ENCODE data around the gene HOXC9. TPM values are rescaled to one million over a fixed set of nuclear protein-coding genes. Genes with fewer than 3 reads are reported as not detected.
A peak's percentile ranks its signal among the peaks of the same experiment; 100 is the strongest.

Gene HOXC9
- total RNA-seq, 2 experiments from 2014 or later = not detected

DNA sequence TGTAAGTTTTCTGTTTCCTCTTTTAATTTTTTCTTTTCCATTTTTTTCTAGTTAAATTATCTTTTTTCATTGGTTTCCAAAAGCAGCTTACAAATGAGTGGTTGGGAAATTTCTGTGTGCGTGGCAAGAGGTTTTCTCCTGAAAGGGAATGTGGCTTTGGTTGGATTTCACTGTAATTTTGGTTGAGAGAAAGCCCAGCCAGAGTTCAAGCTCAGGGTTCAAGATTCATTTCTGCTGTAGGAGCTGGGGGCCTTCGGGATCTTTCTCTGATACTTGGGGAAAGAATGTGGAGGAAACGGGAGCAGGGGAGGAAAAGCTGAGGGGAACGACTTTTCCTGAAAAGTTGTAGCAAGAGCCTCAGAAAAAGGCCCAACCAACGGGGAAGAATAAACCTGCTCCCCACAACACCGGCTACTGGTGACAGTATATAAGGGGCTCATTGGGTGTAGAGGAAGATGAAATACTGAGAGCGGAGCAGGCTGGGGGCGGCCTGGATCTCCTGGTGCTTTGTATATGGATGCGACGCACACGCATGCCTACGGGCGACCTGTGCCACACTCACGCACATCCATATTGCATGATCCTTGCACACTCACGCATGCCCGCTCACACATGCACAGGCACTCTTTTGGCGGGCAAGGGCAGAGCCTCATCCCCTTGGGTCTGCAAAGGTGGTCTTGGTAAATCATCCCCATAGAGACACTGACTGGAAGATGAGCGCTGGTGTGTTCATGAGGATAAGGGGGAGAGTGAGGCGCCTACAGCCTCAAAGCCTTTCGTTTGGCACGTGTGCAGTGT is 13.1 kb upstream of the HOXC9 start:
- H3K4me1 Mint-ChIP-seq (ENCODE audit: low read depth) = peaks cover 33% of the 10 kb centered on the region
- no peaks in the 10 kb centered on the region for H3K36me3 Mint-ChIP-seq (ENCODE audit: low read depth)
- CTCF ChIA-PET = interaction anchor here (0.7 to 4.9 kb wide), 6 partner anchors 11 to 273 kb away, joined by 3 to 38 read pairs (median 4); partner anchors contain the start of gene HOXC8
- no peak overlapping the region for H3K4me3 Mint-ChIP-seq
- intact Hi-C loops (cut with micrococcal nuclease) = loop anchor here (5.0 kb wide), 3 partner anchors 35 to 295 kb away; partner anchors contain the start of genes CBX5, HNRNPA1 and HOXC12
- no peak for DNase-seq
- H3K9me3 Mint-ChIP-seq = no peaks in the 10 kb centered on the region
- no peak overlapping the region for H3K27ac Mint-ChIP-seq
- peaks cover 89% of the 10 kb centered on the region for H3K27me3 Mint-ChIP-seq (ENCODE audit: low read depth)

DNA sequence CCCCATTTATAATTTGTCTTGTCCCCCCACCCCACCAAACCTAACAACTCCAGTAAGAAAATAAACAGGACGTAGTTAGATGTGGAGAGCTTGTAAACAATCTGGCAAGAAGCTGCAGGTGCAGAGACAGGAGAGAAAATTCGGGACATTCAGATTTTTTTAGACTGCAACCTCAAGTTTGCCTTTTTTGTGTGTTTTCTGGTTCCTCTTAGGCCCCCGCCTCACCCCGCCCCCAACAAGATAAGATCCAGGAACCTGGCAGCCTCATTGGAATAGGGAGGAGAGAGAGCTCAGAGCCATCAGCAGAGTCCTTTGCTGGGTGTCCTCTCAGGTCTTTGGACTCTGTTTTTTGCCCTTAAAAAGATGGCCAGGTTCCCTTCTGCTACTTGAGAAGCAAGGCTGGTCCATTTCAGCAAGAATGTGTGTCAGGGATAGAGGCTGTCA is 12.2 kb upstream of the HOXC9 start:
- Mint-ChIP-seq H3K27me3 (ENCODE audit: low read depth) (peaks cover 88% of the 10 kb centered on the region), H3K4me1 (ENCODE audit: low read depth) (peaks cover 33% of the 10 kb centered on the region), H3K36me3 (ENCODE audit: low read depth) (no peaks in the 10 kb centered on the region), H3K9me3 (no peaks in the 10 kb centered on the region), H3K4me3 (no peak overlapping the region), H3K27ac (no peak overlapping the region)
- no peak for DNase-seq
- CTCF ChIA-PET = interaction anchor here (1.2 to 4.9 kb wide), 9 partner anchors 10 to 221 kb away, joined by 4 to 38 read pairs (median 4); partner anchors contain the start of genes HOXC5 and HOXC8
- intact Hi-C loops (cut with micrococcal nuclease) = loop anchor here (5.0 kb wide), 3 partner anchors 36 to 294 kb away; partner anchors contain the start of genes CBX5, HNRNPA1 and HOXC12

DNA sequence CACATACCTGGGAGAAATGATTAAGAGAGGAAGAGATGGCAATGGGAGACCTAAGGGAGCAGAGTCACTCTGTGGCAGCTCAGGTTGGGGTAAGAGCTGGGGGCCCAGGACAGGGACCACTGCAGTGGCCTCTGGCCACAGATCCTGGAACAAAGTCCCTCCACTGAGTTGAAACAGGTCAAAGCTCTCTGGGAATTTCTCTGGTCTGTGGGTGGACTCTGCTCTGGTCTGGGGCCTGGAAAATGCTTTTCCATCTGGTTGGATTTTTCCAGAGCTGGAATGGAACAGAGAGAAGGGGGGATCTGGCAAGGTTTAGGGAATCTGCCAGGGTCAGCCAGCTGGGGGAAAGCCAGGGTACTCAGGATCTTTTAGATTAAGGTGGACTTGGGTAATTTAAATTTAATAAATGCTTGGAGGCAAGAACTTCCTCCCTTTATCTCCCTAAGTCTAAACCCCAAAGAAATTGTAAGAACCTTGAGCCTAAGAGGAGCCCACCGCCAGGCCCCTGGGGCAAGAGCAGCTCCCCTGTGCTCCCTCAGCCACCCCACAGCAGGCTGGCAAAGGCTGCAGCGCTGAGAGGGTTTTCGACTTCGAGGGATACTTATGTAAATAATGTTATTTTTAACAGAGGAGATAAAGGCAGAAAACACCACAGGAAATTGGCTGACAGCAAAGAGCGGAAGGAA is 11.3 kb upstream of the HOXC9 start:
- Mint-ChIP-seq H3K9me3 (no peaks in the 10 kb centered on the region), H3K27ac (no peak overlapping the region), H3K36me3 (ENCODE audit: low read depth) (no peaks in the 10 kb centered on the region), H3K4me1 (ENCODE audit: low read depth) (peaks cover 33% of the 10 kb centered on the region), H3K4me3 (no peak overlapping the region), H3K27me3 (ENCODE audit: low read depth) (peaks cover 88% of the 10 kb centered on the region)
- DNase-seq = no peak
- CTCF ChIA-PET = interaction anchor here (0.9 to 4.9 kb wide), 8 partner anchors 17 to 220 kb away, joined by 3 to 38 read pairs (median 4); partner anchors contain the start of genes HOXC5 and HOXC8
- intact Hi-C loops (cut with micrococcal nuclease) = loop anchor here (5.0 kb wide), 3 partner anchors 36 to 294 kb away; partner anchors contain the start of genes CBX5, HNRNPA1 and HOXC12

DNA sequence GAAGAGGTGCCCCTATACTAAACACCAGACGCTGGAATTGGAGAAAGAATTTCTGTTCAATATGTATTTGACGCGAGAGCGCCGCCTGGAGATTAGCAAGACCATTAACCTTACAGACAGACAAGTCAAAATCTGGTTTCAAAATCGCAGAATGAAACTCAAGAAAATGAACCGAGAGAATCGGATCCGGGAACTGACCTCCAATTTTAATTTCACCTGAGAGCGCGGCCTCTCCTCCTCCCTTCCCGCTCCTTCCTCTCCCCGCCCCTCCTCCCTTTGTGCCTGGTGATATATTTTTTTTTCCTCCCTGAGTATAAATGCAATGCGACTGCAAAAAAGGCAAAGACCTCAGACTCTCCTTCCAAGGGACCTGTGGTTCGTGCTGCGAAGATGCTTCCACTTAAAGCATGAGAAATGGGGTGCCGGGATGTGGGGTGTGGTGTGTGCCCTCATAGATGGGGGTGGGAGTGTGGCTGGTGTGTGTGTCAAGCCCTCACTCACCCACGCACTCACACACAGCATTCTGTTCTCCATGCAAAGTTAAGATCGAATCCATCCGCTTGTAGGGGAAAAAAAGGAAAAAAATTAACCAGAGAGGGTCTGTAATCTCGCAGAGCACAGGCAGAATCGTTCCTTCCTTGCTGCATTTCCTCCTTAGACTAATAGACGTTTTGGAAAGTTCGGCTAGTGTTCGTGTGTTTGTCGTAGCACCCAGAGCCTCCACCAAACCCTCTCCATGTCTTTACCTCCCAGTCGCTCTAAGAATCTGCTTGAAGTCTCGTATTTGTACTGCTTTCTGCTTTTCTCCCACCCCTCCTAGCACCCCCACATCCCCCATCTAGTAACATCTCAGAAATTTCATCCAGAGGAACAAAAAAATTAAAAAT is 10.5 kb upstream of the HOXC9 start:
- H3K4me1 Mint-ChIP-seq (ENCODE audit: low read depth) = peaks cover 38% of the 10 kb centered on the region
- peaks cover 2% of the 10 kb centered on the region for H3K36me3 Mint-ChIP-seq (ENCODE audit: low read depth)
- DNase-seq = peak; percentile 66
- CTCF ChIA-PET = interaction anchor here (1.7 to 4.9 kb wide), 3 partner anchors 17 to 216 kb away, joined by 4 to 38 read pairs (median 4); partner anchors contain the start of gene HOXC8
- no peaks in the 10 kb centered on the region for H3K9me3 Mint-ChIP-seq
- peaks cover 91% of the 10 kb centered on the region for H3K27me3 Mint-ChIP-seq (ENCODE audit: low read depth)
- intact Hi-C loops (cut with micrococcal nuclease) = loop anchor here (5.0 kb wide), 3 partner anchors 37 to 293 kb away; partner anchors contain the start of genes CBX5, HNRNPA1 and HOXC12
- peak overlapping the region; percentile 19 for H3K27ac Mint-ChIP-seq
- no peak overlapping the region for H3K4me3 Mint-ChIP-seq

DNA sequence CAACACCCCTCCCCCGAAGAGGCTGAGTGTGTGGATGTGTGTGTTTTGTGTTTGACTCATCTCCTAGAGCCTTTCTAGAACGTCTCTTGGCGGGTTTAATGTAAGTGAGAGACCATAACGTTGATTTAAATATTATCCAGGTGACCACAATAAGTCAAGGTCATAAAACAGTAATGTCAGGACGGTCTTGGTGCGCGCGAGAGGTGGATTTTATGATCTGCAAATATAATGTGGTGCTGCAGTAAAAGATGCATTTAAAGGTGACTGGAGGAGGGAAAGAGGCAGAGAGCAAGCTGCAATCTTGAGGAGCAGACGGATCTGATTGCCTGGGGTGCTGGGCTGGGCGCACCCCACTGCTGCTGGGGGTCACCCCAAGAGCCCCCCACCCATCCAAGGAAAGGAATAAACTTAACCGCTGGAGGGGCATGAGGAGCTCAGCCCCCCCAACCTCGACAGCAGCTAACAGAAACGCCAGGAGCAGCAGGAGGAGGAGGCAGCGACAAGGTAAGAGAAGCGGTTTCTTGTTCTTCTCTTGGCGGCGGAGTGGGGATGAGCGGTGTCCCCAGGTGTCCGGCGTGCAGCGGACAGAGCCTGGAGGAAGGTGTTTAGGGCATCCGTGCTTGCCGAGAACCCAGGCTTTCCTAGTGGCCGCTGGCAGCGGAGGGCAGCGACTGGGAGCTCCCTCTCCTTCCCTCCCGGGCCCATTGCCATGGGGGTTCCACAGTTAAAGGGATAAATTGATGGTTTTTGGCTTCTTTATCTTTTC is 9.5 kb upstream of the HOXC9 start:
- Mint-ChIP-seq H3K4me1 (ENCODE audit: low read depth) (peaks cover 38% of the 10 kb centered on the region), H3K27me3 (ENCODE audit: low read depth) (peaks cover 91% of the 10 kb centered on the region), H3K4me3 (no peak overlapping the region), H3K27ac (no peak overlapping the region), H3K9me3 (no peaks in the 10 kb centered on the region), H3K36me3 (ENCODE audit: low read depth) (peaks cover 2% of the 10 kb centered on the region)
- CTCF ChIA-PET = interaction anchor here (1.0 to 2.1 kb wide), 5 partner anchors 14 to 226 kb away, joined by 3 to 8 read pairs (median 3); partner anchors contain the start of genes HOXC5 and HOXC8
- intact Hi-C loops (cut with micrococcal nuclease) = no loop called here
- no peak for DNase-seq

DNA sequence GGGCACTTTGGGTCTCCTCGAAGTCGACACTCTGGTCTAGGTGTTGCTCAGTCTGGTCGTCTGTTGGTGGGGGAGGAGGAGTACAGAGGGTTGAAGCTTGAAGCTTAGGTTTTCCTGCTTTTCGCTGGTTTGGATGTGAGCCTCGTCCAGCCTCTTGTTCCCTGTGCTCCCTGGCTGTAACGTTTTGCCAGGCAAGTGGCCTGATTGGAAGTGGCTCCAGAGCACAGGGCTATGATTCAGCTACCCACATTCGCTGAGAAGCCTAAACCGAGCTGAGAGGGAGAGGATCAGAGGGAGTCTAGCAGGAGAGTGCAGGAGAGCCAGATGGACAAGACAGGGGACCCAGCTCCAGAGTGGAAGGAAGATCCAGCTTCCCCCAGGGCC is 8.9 kb upstream of the HOXC9 start:
- intact Hi-C loops (cut with micrococcal nuclease) = no loop called here
- peaks cover 87% of the 10 kb centered on the region for H3K27me3 Mint-ChIP-seq (ENCODE audit: low read depth)
- CTCF ChIA-PET = interaction anchor here (0.6 to 2.1 kb wide), 6 partner anchors 13 to 226 kb away, joined by 3 to 8 read pairs (median 3); partner anchors contain the start of genes HOXC5 and HOXC8
- H3K27ac Mint-ChIP-seq = no peak overlapping the region
- no peaks in the 10 kb centered on the region for H3K9me3 Mint-ChIP-seq
- H3K36me3 Mint-ChIP-seq (ENCODE audit: low read depth) = peaks cover 2% of the 10 kb centered on the region
- no peak for DNase-seq
- H3K4me3 Mint-ChIP-seq = no peak overlapping the region
- peaks cover 41% of the 10 kb centered on the region for H3K4me1 Mint-ChIP-seq (ENCODE audit: low read depth)

DNA sequence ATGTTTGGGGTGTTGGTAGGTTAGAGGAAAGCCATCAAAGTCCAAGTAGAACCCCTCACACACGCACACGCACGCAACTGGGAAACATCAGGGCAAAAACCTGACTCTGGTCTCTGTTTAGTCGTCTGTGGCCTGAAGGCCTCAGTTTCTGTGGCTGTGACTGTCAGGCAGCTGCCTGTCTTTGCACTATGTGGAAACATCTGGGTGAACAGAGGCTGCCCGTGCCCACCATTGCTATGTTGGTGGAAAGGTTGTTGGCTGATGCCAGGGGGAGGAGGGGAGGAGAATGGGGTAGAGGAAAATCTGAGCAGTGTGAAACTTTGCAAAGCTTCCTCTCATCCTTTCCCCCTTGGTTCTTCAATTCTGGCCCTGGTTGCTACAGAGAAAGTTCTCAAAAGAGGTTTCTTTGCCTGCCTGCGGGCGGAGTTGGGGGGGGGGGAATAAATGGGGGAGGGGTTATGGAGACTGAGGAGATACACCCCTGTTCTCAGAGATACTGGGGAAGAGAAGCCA is 7.5 kb upstream of the HOXC9 start:
- Mint-ChIP-seq H3K27me3 (ENCODE audit: low read depth) (peaks cover 81% of the 10 kb centered on the region), H3K4me1 (ENCODE audit: low read depth) (peaks cover 47% of the 10 kb centered on the region), H3K36me3 (ENCODE audit: low read depth) (peaks cover 2% of the 10 kb centered on the region), H3K4me3 (no peak overlapping the region), H3K27ac (no peak overlapping the region), H3K9me3 (no peaks in the 10 kb centered on the region)
- CTCF ChIA-PET = interaction anchor here (0.5 to 2.1 kb wide), 6 partner anchors 12 to 342 kb away, joined by 3 to 8 read pairs (median 6); partner anchors contain the start of gene HOXC8
- intact Hi-C loops (cut with micrococcal nuclease) = no loop called here
- DNase-seq = no peak

DNA sequence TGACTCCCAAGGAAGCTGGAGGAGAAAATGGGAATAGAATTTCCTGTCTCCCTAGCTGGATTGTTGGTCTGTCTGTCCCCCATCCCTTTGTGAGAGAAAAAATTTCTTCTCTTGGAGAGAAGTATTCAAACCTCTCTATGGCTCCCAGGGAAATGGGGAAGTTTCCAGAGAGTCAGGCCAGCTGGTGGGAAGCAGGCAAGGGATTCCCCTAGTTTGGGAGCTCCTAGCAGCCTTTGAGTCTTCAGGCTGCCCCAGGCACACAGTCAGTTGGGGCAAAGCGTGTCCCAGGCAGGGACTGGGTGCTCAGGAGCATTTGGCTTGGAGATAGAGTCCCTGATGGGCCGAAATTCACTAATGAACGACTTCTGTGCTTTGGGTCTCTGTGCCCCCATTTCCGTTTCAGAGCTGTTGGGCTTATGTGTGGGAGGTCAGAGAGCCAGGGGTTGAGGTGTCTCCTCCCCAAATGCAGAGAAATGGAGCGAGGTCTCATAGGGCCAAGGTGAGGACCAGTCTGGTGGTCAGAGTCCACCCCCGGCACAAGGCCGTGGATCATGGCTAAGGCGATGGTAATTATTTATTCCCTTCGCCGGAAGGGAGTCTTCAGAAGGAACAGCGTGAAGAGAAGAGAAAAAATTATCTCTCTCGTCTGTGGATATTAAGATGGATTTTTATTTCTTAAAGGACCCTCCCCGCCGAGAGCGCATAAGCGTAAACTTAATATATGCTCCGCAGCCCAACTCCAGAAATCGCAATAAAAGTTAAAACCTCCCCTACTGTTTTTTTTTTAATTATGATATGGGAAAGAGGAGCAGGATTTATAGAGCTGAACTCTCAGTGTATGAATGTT is 6.6 kb upstream of the HOXC9 start:
- no peaks in the 10 kb centered on the region for H3K9me3 Mint-ChIP-seq
- no peak for DNase-seq
- peaks cover 2% of the 10 kb centered on the region for H3K36me3 Mint-ChIP-seq (ENCODE audit: low read depth)
- CTCF ChIA-PET = interaction anchor here (0.7 to 1.7 kb wide), 5 partner anchors 13 to 199 kb away, joined by 3 to 7 read pairs (median 4); partner anchors contain the start of genes HOXC5 and HOXC8
- intact Hi-C loops (cut with micrococcal nuclease) = no loop called here
- H3K27ac Mint-ChIP-seq = no peak overlapping the region
- H3K4me1 Mint-ChIP-seq (ENCODE audit: low read depth) = peaks cover 52% of the 10 kb centered on the region
- H3K27me3 Mint-ChIP-seq (ENCODE audit: low read depth) = peaks cover 81% of the 10 kb centered on the region
- H3K4me3 Mint-ChIP-seq = no peak overlapping the region

DNA sequence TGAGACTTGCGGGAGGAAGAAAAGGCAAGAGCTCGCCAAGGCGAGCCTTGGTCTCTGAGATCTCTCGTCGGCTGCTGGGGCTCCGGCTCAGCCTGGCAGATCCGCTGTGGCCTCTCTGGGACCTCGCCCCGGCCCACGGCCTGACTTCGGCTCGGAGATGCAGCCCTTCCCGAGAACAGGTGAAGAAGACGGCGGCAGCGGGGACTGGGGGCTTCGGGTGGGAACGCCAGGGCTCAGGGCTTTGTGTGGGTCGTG is 6.0 kb upstream of the HOXC9 start:
- CTCF ChIA-PET = interaction anchor here (0.7 to 1.1 kb wide), 2 partner anchors 13 to 38 kb away, joined by 3 read pairs; partner anchors contain the start of gene HOXC5
- Mint-ChIP-seq H3K36me3 (ENCODE audit: low read depth) (peaks cover 2% of the 10 kb centered on the region), H3K4me1 (ENCODE audit: low read depth) (peaks cover 50% of the 10 kb centered on the region), H3K4me3 (no peak overlapping the region), H3K27me3 (ENCODE audit: low read depth) (peaks cover 82% of the 10 kb centered on the region), H3K27ac (no peak overlapping the region), H3K9me3 (no peaks in the 10 kb centered on the region)
- intact Hi-C loops (cut with micrococcal nuclease) = no loop called here
- no peak for DNase-seq
